ENCODE measurements around the gene SPTBN5. TPM values are rescaled to one million over a fixed set of nuclear protein-coding genes. Genes with fewer than 3 reads are reported as not detected.

Gene SPTBN5
- total and polyA plus RNA-seq, 3 donors from 2014 or later = 1.4 to 3.1 (median 1.4) TPM

- Histone ChIP-seq H3K4me1 (no peaks in the 10 kb centered on the region), H3K27me3 (no peaks in the 10 kb centered on the region), H3K27ac (no peak overlapping the region), H3K4me3 (no peak overlapping the region), H3K36me3 (ENCODE audit: low read depth, missing control alignments) (no peaks in the 10 kb centered on the region), H3K9me3 (no peaks in the 10 kb centered on the region)
- intact Hi-C loops (cut with DNase I; ENCODE audit: low total_unique reads) = no loop called here
- no peak for DNase-seq
- WGBS, 2 donors = 86 to 94% methylated on average over 6 of the region's 6 CpGs
- TF ChIP-seq POLR2A (IDR thresholded peaks at IDR 0.05) = no peak
- no peak for TF ChIP-seq CTCF (IDR thresholded peaks at IDR 0.05)
Observed at GRCh38 chr15:41928100-41928499, 34.2 kb upstream of the SPTBN5 start.

GRCh38 chr15:41927536-41927935 is 33.7 kb upstream of the SPTBN5 start:
- DNase-seq = no peak
- Histone ChIP-seq H3K36me3 (ENCODE audit: low read depth, missing control alignments) (no peaks in the 10 kb centered on the region), H3K4me1 (no peaks in the 10 kb centered on the region), H3K9me3 (no peaks in the 10 kb centered on the region), H3K27me3 (no peaks in the 10 kb centered on the region), H3K27ac (no peak overlapping the region), H3K4me3 (no peak overlapping the region)
- TF ChIP-seq POLR2A (IDR thresholded peaks at IDR 0.05) (no peak), CTCF (IDR thresholded peaks at IDR 0.05) (no peak)
- WGBS, 2 donors = 96 to 98% methylated on average over 3 of the region's 3 CpGs
- intact Hi-C loops (cut with DNase I; ENCODE audit: low total_unique reads) = no loop called here

- Histone ChIP-seq H3K4me1 (peaks cover 2% of the 10 kb centered on the region), H3K36me3 (ENCODE audit: low read depth, missing control alignments) (no peaks in the 10 kb centered on the region), H3K4me3 (no peak overlapping the region), H3K27ac (no peak overlapping the region), H3K27me3 (no peaks in the 10 kb centered on the region), H3K9me3 (no peaks in the 10 kb centered on the region)
- WGBS, 2 donors = 74 to 75% methylated on average over 10 of the region's 10 CpGs
- no peak for DNase-seq
- intact Hi-C loops (cut with DNase I; ENCODE audit: low total_unique reads) = no loop called here
- no peak for TF ChIP-seq CTCF (IDR thresholded peaks at IDR 0.05)
Observed at GRCh38 chr15:41926185-41927056, 32.6 kb upstream of the SPTBN5 start.

GRCh38 chr15:41925086-41925608 is 31.3 kb upstream of the SPTBN5 start:
- H3K4me3 ChIP-seq = no peak overlapping the region
- no peaks in the 10 kb centered on the region for H3K36me3 ChIP-seq (ENCODE audit: low read depth, missing control alignments)
- TF ChIP-seq CTCF (IDR thresholded peaks at IDR 0.05) (no peak), POLR2A (IDR thresholded peaks at IDR 0.05) (no peak)
- H3K27ac ChIP-seq = no peak overlapping the region
- H3K9me3 ChIP-seq = no peaks in the 10 kb centered on the region
- 75 to 89% methylated on average over 7 of the region's 7 CpGs for WGBS, 2 donors
- peaks cover 15% of the 10 kb centered on the region for H3K4me1 ChIP-seq
- DNase-seq = no peak
- intact Hi-C loops (cut with DNase I; ENCODE audit: low total_unique reads) = no loop called here
- no peaks in the 10 kb centered on the region for H3K27me3 ChIP-seq

All from testis (tissue), 3 donors.